Sigmoid colon (tissue), 3 donors: ENCODE results near the gene LEFTY1.

ENCODE experiments used
- CTCF ChIP-seq, 4 experiments: fragments of 450-650 bp in 3 of 4; fragments of 200-600 bp in 1 of 4; IDR thresholded peaks; one replicate each; pipeline ENCODE4 v1.5.1; 2016 to 2019; ENCODE audit warnings: antibody characterized with exemption in 4 of 4, mild to moderate bottlenecking in 3 of 4, moderate library complexity in 2 of 4
- POLR2A ChIP-seq, 2 donors: fragments of 450-650 bp; IDR thresholded peaks; one replicate each; pipeline ENCODE4 v1.6.1; 2016; ENCODE audit warnings: antibody characterized with exemption in 2 of 2, mild to moderate bottlenecking in 2 of 2, moderate library complexity in 2 of 2

DNA sequence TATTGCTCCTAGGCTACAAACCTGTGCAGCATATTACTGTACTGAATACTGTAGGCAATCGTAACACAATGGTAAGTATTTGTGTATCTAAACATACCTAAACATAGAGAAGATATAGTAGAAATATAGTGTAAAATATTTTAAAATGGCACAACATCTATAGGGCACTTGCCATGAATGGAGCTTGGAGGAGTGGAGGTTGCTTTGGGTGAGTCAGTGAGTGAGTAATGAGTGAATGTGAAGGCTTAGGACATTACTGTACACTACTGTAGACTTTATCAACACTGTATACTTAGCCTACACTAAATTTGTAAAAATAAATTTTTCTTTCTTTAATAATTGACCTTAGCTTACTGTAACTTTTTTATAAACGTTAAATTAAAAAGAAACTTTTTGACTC is 44.1 kb upstream of the LEFTY1 start:
- TF ChIP-seq CTCF (IDR thresholded peaks at IDR 0.05) (no peak), POLR2A (IDR thresholded peaks at IDR 0.05) (no peak)
